HS-27A (cell line): ENCODE data around the gene DUSP16.
"Not testable (repeated sequence)": the region's sequence is repeated elsewhere in the genome, so short reads cannot be mapped to it uniquely, and the experiment has no call there.

Source experiments
- DNase-seq: peaks from one replicate; pipeline ENCODE4 v3.0.0-alpha.2; 2012; ENCODE audit warnings: low read depth, missing footprints

Gene DUSP16

GRCh38 chr12:12546314-12546772 is 16.3 kb downstream of the DUSP16 start:
- no peak for DNase-seq

GRCh38 chr12:12543959-12544358 is 18.7 kb downstream of the DUSP16 start:
- DNase-seq: no peak

GRCh38 chr12:12542964-12543363 is 19.7 kb downstream of the DUSP16 start:
- no peak for DNase-seq

GRCh38 chr12:12542286-12542685 is 20.4 kb downstream of the DUSP16 start:
- DNase-seq: no peak

GRCh38 chr12:12541782-12542181 is 20.9 kb downstream of the DUSP16 start:
- DNase-seq: no peak

GRCh38 chr12:12540261-12541013 is 22.2 kb downstream of the DUSP16 start:
- DNase-seq: no peak

- no peak for DNase-seq
Measured at GRCh38 chr12:12539028-12539810, 23.4 kb downstream of the DUSP16 start.

GRCh38 chr12:12538535-12538934 is 24.1 kb downstream of the DUSP16 start:
- no peak for DNase-seq

GRCh38 chr12:12537421-12537820 is 25.2 kb downstream of the DUSP16 start:
- DNase-seq: no peak

- no peak for DNase-seq
Measured at GRCh38 chr12:12534975-12535374, 27.7 kb downstream of the DUSP16 start.

- DNase-seq: no peak
Measured at GRCh38 chr12:12534166-12534866, 28.3 kb downstream of the DUSP16 start.

GRCh38 chr12:12533238-12533829 is 29.3 kb downstream of the DUSP16 start:
- no peak for DNase-seq

- no peak for DNase-seq
Measured at GRCh38 chr12:12531194-12531593, 31.5 kb downstream of the DUSP16 start.

- no peak for DNase-seq
Measured at GRCh38 chr12:12529783-12530421, 32.8 kb downstream of the DUSP16 start.

GRCh38 chr12:12528361-12529270 is 34.0 kb downstream of the DUSP16 start:
- DNase-seq: no peak

- DNase-seq: no peak
Measured at GRCh38 chr12:12527820-12528296, 34.8 kb downstream of the DUSP16 start.

GRCh38 chr12:12524128-12524527 is 38.5 kb downstream of the DUSP16 start:
- DNase-seq: no peak

- DNase-seq: no peak
Measured at GRCh38 chr12:12523229-12523628, 39.4 kb downstream of the DUSP16 start.

- not testable (repeated sequence) for DNase-seq
Measured at GRCh38 chr12:12522657-12523056, 40.0 kb downstream of the DUSP16 start.

GRCh38 chr12:12521888-12522287 is 40.8 kb downstream of the DUSP16 start:
- no peak for DNase-seq
